Nephron (organoid): Measurements from ENCODE around the gene PDGFB.

Experiments
- H3K27ac Mint-ChIP-seq, 3 experiments: 2 replicates each; pipeline ENCODE4 v1.8.0; 2020; ENCODE audit warnings: mixed read lengths in 3 of 3, mild to moderate bottlenecking in 2 of 3, moderate library complexity in 1 of 3
- H3K27me3 Mint-ChIP-seq: 2 replicates; pipeline ENCODE4 v1.8.0; 2021; ENCODE audit warnings: low read depth, mild to moderate bottlenecking, moderate library complexity, mixed read lengths
- H3K36me3 Mint-ChIP-seq: 2 replicates; pipeline ENCODE4 v1.8.0; 2020; ENCODE audit warnings: low read depth, mixed read lengths
- H3K4me1 Mint-ChIP-seq: 2 replicates; pipeline ENCODE4 v1.8.0; 2020; ENCODE audit warnings: mixed read lengths
- H3K4me3 Mint-ChIP-seq, 3 experiments: 2 replicates each; pipeline ENCODE4 v1.8.0; 2020; ENCODE audit warnings: mild to moderate bottlenecking in 3 of 3, mixed read lengths in 3 of 3, moderate library complexity in 2 of 3
- H3K9me3 Mint-ChIP-seq: 2 replicates; pipeline ENCODE4 v1.8.0; 2020; ENCODE audit warnings: mixed read lengths
- TF ChIP-seq, protein P1 (sequence below), 3 experiments: fragments of 200-600 bp; sonication (generic); IDR thresholded peaks; one replicate each; pipeline ENCODE4 v1.5.0; 2021; ENCODE audit warnings: antibody characterized with exemption in 3 of 3; ENCODE audit not compliant: unreplicated experiment in 3 of 3

The PDGFB gene

DNA sequence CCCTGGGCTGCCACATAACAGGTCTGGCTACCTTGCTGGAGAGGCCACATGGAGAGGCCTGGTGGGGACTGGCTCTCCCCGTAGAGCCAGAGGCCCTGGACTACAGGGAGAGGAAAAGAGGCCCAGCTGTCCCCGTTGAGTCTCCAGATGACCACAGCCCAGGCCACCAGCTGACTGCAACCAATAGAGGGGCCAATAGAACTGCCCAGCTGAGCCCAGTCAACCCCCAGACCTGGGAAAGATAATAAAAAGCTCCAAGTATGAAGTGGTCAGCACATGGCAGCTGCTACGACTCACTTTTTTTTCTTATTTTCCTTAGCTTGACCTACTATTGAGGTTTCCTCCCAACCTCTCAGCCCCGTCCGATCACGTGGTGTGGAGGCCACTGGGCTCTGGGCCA lies 18.4 kb downstream of the PDGFB start:
- peaks cover 15% of the 10 kb centered on the region for H3K4me1 Mint-ChIP-seq
- H3K27me3 Mint-ChIP-seq = peaks cover 13% of the 10 kb centered on the region

DNA sequence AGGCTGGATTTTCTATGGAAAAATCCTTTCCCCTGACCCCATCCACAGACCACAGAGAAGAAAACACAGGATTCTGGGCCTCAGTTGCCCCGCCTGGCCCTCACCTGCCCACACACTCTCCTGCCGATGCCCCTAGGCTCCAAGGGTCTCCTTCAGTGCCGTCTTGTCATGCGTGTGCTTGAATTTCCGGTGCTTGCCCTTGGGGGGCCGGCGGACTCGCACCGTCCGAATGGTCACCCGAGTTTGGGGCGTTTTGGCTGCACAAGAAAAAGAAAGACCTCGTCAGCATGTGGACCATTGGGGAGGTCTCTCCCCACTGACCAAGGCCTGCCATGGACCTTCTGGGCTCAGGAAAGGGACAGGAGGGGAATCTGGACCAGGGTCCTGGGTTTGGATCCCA lies 19.2 kb downstream of the PDGFB start:
- TF ChIP-seq, protein P1, sequence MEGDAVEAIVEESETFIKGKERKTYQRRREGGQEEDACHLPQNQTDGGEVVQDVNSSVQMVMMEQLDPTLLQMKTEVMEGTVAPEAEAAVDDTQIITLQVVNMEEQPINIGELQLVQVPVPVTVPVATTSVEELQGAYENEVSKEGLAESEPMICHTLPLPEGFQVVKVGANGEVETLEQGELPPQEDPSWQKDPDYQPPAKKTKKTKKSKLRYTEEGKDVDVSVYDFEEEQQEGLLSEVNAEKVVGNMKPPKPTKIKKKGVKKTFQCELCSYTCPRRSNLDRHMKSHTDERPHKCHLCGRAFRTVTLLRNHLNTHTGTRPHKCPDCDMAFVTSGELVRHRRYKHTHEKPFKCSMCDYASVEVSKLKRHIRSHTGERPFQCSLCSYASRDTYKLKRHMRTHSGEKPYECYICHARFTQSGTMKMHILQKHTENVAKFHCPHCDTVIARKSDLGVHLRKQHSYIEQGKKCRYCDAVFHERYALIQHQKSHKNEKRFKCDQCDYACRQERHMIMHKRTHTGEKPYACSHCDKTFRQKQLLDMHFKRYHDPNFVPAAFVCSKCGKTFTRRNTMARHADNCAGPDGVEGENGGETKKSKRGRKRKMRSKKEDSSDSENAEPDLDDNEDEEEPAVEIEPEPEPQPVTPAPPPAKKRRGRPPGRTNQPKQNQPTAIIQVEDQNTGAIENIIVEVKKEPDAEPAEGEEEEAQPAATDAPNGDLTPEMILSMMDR (IDR thresholded peaks at IDR 0.05; ENCODE audit: unreplicated experiment in 3 of 3) = no peak
- Mint-ChIP-seq H3K4me1 (peaks cover 10% of the 10 kb centered on the region), H3K27ac (no peak overlapping the region), H3K27me3 (peaks cover 7% of the 10 kb centered on the region), H3K4me3 (no peak overlapping the region), H3K36me3 (peaks cover 7% of the 10 kb centered on the region), H3K9me3 (no peaks in the 10 kb centered on the region)

More for the DNA sequence above, 18.4 kb downstream of the PDGFB start:
- TF ChIP-seq, protein P1 (IDR thresholded peaks at IDR 0.05; ENCODE audit: unreplicated experiment in 3 of 3) = no peak
- H3K27ac Mint-ChIP-seq = peak overlapping the region in 2 of 3 experiments; percentile 41 to 63
- no peaks in the 10 kb centered on the region for H3K9me3 Mint-ChIP-seq
- H3K4me3 Mint-ChIP-seq = no peak overlapping the region
- H3K36me3 Mint-ChIP-seq = peaks cover 7% of the 10 kb centered on the region

DNA sequence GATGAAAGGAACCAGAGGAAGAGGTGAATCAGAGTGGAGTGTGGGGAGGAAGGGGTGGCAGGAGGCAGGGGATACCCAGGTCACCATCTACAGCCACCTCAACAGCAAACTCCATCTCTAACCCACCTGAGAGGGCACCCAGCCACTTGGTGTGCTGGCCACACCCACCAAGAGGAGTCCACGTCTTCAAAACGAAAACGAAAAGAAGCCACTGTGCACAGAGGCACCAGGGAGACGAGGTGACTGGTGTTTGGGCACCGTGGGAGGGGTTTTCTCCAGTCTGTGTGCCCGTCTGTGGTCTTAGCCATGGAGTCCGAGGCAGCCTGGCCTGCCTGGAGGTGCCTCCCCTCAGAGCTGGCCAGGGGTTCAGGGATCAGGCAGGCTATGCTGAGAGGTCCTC lies 20.2 kb downstream of the PDGFB start:
- Mint-ChIP-seq H3K27me3 (peaks cover 12% of the 10 kb centered on the region), H3K4me3 (no peak overlapping the region), H3K9me3 (peaks cover 1% of the 10 kb centered on the region), H3K4me1 (peaks cover 4% of the 10 kb centered on the region), H3K27ac (no peak overlapping the region), H3K36me3 (peaks cover 15% of the 10 kb centered on the region)
- TF ChIP-seq, protein P1 (IDR thresholded peaks at IDR 0.05; ENCODE audit: unreplicated experiment in 3 of 3) = no peak

DNA sequence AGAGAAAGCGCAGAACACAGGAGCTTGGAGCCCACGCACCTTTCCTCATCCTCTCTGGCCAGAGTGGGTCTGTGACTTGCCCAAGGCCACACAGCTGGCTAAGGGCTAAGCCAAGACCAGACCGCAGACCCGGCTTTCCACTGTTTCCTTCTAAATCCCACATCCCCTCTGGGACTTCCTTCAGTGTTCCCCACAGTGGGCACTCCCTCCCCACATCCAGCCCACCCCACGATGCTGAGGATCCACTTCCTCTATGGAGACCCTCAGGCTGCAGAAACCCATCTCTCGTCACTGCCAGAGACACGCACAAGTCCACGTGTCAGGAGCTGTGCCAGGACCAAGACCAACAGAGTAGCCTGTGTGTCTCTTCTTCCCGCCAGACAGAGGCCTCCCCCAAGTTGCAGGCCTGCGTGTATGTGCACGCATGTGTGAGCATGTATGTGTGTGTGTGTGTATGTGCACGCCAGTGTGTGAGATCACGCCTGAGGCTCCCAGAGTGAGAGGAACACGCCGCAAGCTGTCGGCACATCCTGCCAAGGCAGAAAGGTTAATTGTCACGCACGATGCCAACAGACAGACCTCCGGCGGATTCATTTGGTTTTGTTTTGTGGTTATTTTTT lies 21.6 kb downstream of the PDGFB start:
- no peaks in the 10 kb centered on the region for H3K4me1 Mint-ChIP-seq
- TF ChIP-seq, protein P1 (IDR thresholded peaks at IDR 0.05; ENCODE audit: unreplicated experiment in 3 of 3) = no peak
- H3K9me3 Mint-ChIP-seq = peaks cover 5% of the 10 kb centered on the region
- peaks cover 11% of the 10 kb centered on the region for H3K36me3 Mint-ChIP-seq
- peaks cover 12% of the 10 kb centered on the region for H3K27me3 Mint-ChIP-seq
- no peak overlapping the region for H3K27ac Mint-ChIP-seq
- H3K4me3 Mint-ChIP-seq = no peak overlapping the region

DNA sequence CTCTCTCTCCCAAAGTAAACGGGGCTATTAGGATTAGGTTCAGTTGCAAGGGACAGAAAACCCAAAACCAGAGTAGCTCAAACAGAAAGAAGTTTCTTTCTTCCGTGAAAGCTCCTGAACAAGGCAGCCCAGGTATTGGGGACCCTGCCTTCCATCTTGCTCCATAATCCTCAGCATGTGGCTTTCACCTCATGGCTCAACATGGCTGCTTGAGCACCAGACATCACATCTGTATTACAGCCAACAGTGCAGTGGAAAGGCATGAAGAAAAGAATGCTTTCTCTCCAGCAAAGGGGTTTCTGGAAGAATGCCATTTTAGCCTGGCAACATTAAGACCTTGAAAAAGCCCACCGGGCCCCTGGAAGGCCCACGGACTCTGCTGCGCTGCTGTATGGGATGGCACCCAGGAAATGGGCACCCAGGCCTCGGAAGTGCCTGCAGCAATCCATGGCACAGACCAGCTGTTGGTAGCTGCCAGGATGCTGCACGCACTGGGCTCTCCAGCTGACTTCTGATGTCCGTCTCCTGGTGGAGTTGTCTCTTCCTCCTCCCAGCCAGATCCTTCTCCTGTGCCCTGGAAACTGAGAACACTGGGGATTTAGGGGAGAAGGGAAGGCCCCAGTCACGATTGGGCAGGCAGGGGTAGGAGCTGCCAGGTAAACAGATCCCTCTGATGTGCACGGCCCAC lies 22.6 kb downstream of the PDGFB start:
- Mint-ChIP-seq H3K27me3 (peaks cover 16% of the 10 kb centered on the region), H3K9me3 (peaks cover 9% of the 10 kb centered on the region), H3K36me3 (peaks cover 11% of the 10 kb centered on the region), H3K4me1 (no peaks in the 10 kb centered on the region), H3K27ac (no peak overlapping the region), H3K4me3 (no peak overlapping the region)
- TF ChIP-seq, protein P1 (IDR thresholded peaks at IDR 0.05; ENCODE audit: unreplicated experiment in 3 of 3) = no peak
